ENCODE data around the gene NRAP.
"Not testable (repeated sequence)": the region's sequence is repeated elsewhere in the genome, so short reads cannot be mapped to it uniquely, and the experiment has no call there.

The NRAP gene

GRCh38 chr10:113681533-113682470 is 18.0 kb upstream of the NRAP start:
- DNase-seq (ENCODE audit: low read depth in 3 of 3, low spot score in 1 of 3), result no peak

DNA sequence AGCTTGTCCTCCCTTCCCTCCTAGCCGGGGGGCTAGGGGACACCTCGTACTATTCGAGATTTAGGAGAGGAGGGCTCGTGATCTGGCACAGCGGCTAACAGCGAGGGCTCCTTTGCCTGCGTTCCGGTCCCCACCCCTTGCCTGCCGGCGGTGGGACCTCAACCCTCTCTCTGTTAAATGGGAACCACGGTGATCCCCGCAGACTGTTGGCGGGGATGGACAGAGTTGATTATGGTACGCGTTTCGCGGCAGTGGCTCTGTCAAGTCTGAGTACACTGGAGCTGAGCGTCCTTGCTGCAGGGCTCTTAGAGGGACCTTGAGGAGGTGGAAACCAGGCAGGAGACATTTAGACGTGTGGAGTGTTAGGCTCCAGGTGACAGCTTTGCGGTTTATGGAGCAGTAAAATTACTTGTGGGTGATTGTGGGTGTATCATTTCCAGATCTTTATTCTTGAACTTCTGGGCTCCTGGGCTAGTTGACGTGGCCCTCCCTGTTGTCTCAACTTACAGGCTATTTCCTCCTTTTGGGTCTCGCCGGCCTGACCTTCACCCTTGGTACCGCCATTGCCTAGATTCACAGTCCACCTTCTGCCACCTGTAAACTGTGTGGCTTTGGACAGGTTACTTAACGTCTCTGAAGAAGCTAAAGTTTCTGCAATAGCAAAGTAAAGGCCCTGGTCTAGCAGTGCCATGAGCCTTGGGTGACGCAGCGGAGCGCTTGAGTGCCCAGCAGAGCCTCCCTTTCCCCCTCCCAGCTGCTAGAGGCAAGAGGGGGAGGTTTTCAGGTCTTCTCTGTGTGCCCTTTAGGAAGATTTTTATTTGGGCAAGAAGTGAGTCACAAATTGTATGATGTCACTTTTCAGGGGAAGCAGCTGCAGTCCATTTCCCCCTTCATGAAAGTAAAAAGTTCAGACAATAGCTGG is 16.6 kb upstream of the NRAP start:
- DNase-seq (ENCODE audit: low read depth in 3 of 3, low spot score in 1 of 3), result peak in 1 of 3 donors; percentile 6

- peak; percentile 24 to 57 (median 51) for DNase-seq (ENCODE audit: low read depth in 3 of 3, low spot score in 1 of 3)
These were observed 15.8 kb upstream of the NRAP start, which contains the start of gene CASP7 for GRCh38 chr10:113679463-113680189. Gene CASP7 (plus strand): TSS chr10:113679912. CDS start chr10:113697494, 17,582 bp downstream.

DNA sequence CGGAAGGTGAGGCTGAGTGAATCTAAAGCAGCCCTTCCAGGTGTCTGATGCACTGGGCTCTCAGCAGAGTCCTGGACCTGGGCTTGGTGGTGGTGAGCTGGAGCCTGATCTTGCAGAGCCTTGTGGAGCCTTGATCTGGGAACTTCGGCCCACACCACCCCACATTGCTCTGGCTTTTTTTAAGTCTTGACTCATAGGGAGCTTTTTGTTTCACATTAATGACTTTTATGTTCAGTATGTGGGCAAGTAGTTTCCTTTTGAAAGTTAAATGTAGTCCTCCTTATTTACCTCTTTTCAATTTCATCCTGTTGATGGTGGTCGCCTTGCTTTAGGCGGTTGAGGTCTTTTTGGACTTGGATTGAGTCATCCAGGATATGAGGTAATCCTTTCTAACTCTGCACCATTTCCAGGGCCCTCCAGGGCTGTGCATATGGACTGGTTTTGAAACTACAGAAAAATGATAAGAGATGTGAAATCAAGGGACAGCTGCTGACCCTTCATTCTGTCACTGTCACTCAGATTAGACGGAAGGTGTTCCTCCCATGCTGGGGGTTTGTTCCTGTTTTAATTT is 2.9 kb upstream of the NRAP start:
- DNase-seq (ENCODE audit: low read depth in 3 of 3, low spot score in 1 of 3), result no peak

- DNase-seq (ENCODE audit: low read depth in 3 of 3, low spot score in 1 of 3), result no peak
These were observed 2.0 kb upstream of the NRAP start for GRCh38 chr10:113665806-113666354.

GRCh38 chr10:113665352-113665751 is 1.5 kb upstream of the NRAP start:
- no peak for DNase-seq (ENCODE audit: low read depth in 3 of 3, low spot score in 1 of 3)

DNA sequence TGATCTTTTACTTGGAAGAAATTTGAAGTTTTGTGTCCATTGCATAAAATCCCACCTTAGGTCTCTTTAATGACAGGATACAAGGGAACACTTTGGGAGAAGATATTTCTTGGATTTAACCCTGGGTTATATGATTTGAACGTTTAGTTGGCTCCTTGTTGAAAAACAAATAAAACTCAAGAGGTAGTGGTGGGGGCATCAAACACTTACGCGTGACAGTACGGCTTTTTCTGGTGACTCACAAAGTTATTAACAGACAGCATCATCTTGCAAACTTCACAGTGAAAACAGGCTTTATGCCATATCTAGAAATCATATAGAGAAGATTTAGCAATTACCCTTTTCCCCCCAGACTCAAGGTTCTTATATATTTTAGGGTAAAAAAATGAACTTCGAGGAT is 699 bp downstream of the NRAP start:
- DNase-seq (ENCODE audit: low read depth in 3 of 3, low spot score in 1 of 3), result no peak

DNA sequence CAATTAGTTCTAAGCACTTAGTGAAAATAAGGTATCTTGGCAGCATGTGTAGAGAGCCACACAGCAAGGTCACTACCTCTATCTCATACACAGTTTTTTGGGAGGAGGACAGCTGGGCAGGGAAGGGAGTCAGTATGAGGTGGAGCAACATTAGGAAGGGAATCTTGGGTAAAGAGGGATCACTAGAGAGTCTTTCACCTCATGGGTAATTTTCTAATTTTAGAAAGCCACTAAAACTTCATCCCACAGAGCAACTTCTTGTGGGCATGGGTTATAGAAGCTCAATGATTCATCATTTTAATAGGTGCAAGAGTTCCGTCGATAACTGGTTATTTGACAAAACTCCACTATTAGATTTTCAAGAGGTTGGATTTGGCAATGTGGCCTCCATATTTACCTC is 2.5 kb downstream of the NRAP start:
- DNase-seq (ENCODE audit: low read depth in 3 of 3, low spot score in 1 of 3), result no peak

DNA sequence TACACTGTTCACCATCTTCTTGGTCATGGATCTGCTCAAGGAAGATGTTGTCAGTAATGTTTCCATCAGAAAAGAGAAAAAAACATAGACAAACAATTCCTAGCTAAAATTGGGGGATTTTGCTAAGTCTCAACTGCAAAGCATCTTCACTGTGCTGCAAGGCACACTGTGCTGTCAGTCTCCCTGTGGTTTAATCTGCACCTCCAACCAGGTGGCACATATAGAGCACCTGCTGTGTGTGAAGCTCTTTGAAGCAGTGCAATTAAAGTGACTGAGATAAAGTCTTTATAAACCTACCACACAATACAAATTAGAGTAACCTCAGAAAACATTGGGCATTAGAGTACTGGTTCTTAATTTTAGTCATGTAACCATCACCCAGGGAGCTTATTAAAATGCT is 6.3 kb downstream of the NRAP start:
- no peak for DNase-seq (ENCODE audit: low read depth in 3 of 3, low spot score in 1 of 3)

DNA sequence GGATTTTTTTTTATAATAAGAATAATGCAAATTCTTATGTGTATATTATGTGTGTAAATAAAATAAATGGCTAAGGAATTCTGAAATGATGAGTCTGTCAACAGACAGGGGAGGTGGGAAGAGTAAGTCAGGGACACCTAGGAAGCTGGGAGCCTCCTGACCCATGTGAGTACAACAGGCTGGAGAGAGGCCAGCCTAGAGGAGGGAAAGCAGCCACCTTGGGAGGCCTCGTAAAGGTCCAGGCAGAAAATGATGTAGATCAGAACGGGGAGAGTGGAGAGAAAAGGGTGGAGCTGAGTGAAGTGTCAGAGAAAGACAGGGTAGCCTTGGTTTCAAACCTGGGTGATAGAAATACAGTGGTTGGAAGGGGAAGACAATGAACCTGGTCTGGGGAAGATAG is 6.9 kb downstream of the NRAP start:
- no peak for DNase-seq (ENCODE audit: low read depth in 3 of 3, low spot score in 1 of 3)

GRCh38 chr10:113652456-113652855 is 11.4 kb downstream of the NRAP start:
- DNase-seq (ENCODE audit: low read depth in 3 of 3, low spot score in 1 of 3), result not testable (repeated sequence)

DNA sequence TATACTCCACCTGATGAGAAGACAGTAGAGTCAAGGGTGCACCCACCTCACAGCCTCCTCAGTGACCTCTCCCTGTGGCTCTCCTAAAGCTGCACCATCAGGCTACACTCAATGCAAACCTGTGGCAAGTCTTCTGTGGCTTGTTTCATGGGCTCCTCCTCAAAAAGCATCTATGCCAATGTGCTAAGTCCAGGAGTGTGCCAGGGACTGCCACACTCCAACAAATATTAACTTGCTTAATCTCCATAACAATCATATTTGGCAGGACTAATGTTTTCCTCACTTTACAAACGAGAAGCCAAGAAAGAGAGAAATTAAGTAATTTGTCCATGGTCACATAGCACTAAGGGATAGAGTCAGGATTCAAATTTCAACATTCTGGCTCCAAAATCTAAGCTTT is 11.9 kb downstream of the NRAP start:
- DNase-seq (ENCODE audit: low read depth in 3 of 3, low spot score in 1 of 3), result no peak

- no peak for DNase-seq (ENCODE audit: low read depth in 3 of 3, low spot score in 1 of 3)
These were observed 12.8 kb downstream of the NRAP start for GRCh38 chr10:113651021-113651420.

DNA sequence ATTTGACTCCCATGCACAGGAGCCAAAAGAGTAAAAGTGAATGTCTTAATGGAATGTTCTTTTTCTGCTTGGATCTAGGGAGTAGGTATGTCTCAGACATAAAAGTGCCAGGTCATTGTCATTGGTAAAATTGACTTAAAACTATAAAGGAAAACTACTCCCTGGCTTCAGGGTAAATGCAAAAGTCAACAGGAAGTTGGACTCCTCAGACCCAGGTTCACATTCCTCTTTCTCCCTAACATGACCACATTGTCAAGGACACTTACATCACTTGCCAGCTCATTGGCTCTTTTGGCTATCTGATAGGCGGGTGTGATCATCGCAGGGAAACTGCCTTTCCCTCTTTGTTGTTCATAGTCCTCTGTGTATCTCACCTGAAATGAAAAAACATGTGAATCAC is 13.7 kb downstream of the NRAP start:
- no peak for DNase-seq (ENCODE audit: low read depth in 3 of 3, low spot score in 1 of 3)

DNA sequence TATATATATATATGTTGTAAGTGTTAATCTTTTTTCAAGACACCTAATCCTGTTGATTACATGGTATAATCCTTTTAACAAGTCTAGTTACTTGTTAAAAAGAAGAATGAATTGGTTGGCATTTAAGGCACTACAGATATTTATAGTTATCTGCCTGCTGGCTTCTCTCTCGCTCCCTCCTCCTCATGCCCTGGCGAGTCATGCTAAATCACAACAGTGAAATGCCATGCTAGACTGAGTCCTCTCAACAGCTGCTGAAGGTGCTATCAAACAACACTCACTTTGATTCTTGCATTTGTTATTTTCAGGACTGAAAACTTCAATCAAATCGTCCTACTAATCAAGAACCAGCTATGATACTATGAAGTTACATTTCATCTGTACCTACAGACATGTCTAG is 15.4 kb downstream of the NRAP start:
- DNase-seq (ENCODE audit: low read depth in 3 of 3, low spot score in 1 of 3), result no peak

- no peak for DNase-seq (ENCODE audit: low read depth in 3 of 3, low spot score in 1 of 3)
These were observed 16.0 kb downstream of the NRAP start for GRCh38 chr10:113647812-113648211.

DNA sequence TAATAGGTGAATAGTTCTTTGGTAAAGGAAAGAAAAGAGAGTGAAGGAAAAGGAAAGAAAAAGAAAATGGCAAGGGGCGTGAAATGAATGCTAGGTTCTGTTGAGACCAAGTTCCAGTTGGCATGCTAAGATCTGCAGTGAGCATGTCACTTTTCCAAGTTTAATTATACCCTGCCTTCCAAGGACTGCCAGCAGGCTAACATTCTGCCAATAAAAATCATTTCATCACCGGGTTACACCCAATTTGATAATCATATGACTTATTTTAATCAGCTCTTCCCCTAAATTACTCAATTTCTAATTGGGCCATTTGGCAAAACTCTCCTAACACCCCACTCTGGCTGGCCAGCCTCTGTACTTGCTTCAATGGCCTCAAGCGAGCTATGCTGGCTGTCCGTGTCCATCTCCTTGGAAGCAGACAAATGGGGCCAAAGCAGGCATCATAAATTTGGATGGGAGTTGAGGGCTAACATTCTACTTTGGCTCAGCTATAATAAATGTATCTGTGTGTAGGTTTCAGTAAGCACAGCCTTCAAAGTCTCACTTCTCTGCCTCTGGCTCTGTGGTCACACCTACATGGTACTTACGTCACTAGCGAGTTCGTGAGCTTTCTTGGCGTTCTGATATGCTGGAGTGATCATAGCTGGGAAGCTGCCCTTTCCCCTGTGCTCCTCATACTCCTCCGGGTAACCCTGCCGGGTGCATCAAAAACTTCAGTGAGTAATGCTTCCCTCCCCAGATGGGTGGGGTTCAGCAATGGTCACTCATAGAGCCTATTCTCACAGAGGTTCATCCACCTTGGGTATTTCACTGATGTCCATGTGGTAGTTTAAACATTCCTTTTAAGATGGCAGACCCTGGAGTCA is 17.3 kb downstream of the NRAP start:
- DNase-seq (ENCODE audit: low read depth in 3 of 3, low spot score in 1 of 3), result no peak

DNA sequence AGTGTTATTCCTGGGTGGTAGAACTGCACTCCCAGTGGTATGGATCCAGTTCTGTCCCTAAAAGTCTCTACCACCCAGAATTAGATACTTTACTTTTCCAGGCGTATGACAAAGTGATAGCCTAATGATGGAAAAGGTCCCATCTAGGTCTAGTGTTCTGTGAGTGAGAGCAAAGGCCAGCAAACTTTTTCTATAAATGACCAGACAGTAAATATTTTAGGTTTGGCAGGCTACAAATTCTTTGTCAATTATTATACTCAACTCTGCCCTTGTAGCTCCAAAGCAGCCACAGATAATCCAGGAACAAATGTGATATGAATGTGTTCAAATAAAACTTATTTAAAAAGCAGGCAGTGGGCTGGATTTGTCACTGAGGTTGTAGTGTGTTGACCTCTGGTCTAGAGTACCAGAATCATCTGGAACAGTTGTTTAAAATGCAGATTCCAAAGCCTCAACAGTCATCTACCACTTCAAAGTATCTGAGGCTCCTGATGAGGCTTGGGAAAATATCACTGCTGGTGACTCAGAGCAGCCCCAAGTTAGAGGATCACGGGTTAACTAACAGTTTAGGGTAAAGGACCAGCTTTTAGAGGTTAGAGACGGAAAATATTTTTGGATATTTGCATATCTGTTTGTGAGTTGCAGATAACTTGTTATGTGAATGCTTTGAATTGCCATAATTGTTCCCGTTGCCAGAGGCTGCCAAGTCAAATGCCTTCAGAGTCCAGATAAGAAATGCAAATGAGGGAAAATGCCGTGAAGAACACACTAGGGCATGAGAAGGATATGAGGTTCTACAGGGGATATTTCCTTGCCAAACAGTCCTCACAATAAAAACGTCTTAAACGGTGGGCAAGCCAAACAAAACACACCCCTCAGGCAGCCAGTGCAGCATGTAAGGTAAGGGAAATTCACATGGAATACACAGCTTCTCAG is 19.4 kb downstream of the NRAP start:
- no peak for DNase-seq (ENCODE audit: low read depth in 3 of 3, low spot score in 1 of 3)

All from stimulated activated CD4-positive, alpha-beta T cell treated with anti-CD3 and anti-CD28 coated beads, TNF-alpha, amount 100 ng/mL, for 1 hour (primary cell).